ENCODE data around the gene ADTRP.

Gene ADTRP, protein sequence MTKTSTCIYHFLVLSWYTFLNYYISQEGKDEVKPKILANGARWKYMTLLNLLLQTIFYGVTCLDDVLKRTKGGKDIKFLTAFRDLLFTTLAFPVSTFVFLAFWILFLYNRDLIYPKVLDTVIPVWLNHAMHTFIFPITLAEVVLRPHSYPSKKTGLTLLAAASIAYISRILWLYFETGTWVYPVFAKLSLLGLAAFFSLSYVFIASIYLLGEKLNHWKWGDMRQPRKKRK

DNA sequence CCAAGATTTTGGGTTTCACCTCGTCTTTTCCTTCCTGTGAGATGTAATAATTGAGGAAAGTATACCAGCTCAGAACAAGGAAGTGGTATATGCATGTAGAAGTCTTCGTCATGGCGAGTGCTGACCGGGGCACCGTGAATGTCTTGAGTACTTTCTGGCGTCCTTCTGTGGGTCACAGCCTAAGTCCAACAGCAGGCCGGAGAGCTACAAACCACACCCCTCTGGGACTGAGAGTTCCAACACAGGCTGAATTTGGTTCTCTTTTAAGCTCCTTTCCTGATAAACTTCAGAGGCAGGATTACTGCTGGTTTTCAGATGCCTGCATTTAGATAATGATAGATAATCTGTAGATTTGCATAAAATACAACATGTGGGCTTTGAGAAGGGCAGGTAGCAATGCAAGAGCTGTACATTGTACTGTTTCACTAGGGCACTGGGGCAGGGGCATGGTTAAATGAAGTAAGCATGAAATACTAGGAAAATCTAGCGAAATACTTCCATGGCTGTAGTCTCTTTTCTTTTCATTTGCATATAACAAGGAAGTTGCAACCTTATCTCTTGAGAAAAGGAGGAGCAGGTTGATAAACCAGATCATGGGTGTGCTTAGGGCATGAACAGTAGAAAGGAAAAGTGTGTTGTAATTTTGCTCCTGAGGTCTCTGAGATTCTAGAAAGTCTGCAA, at the start of gene ADTRP:
TSS of gene ADTRP (minus strand) at position 156 of the 681 bp plus-strand sequence. CDS start at position 112, 44 bp downstream.
- no peak for DNase-seq

DNA sequence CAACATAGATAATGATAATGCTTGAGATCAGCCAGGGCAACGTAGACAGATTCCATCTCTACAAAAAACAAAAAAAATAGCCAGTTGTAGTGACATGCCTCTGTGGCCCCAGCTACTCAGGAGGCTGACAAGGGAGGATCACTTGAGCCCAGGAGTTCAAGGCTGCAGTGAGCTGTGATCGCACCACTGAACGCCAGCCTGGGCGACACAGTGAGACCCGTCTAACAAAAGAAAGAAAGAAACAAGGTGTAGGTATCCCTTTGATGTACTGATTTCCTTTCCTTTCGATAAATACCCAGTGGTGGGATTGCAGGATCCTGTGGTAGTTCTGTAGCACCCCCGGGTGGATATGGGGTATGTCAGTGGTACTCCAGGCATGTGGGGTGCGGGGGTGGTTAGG, 48.2 kb upstream of the ADTRP start:
- no peak for DNase-seq

DNA sequence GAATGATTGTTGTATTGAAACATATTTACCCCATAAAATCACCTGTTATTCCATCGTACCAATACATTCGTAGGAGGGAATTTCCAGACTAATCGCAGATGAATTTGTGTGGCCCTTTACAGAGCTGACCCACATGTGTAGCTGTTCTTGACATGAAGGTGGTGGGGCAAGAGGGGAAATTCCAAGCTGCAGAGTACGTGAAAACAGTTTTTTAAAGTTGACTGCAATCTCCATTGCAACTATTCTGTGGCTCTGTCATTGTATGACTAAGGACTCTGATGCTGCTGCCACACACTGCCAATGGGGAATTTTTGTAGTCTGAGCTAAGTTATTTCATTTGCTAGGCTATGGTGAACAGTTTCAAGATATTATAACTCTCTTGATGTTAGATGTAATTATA, 46.4 kb upstream of the ADTRP start:
- DNase-seq: no peak

DNA sequence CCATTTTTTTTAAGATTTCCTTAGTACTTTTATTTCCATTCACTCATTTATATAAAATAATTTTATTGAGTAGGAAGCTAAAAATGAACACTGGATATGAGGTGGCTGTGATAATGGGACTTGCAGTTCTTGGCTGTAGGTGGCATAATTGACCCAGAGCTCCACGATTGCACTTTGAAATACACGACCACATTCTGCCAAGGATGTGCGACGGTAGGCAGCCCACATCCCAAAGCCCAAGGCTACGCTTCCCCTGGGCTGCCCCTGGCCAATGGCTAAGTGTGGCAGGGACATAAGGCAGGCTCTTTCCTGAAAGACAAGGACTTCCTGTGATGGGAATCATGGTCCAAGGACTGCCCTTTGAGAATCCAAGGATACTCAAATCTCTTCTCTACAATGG, 43.7 kb upstream of the ADTRP start:
- no peak for DNase-seq

DNA sequence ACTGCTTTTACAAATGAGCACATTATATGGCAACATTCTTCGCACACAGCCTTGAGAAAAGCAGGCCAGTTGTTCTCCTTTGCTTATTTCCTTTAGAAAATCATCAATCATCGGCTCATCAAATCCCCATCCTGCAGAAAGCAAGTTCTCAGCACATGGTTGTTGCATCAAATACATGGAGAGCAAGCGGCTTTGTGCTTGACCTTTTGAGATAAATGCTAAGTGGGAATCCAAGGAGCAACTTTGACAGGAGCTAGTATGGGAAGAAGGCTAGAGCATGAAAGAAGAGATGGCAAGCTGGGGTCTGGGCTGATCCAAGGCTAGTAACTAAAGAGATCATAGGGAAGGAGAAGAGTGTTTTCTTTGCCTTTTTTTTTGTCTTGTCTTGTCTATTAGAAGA, 43.2 kb upstream of the ADTRP start:
- no peak for DNase-seq

DNA sequence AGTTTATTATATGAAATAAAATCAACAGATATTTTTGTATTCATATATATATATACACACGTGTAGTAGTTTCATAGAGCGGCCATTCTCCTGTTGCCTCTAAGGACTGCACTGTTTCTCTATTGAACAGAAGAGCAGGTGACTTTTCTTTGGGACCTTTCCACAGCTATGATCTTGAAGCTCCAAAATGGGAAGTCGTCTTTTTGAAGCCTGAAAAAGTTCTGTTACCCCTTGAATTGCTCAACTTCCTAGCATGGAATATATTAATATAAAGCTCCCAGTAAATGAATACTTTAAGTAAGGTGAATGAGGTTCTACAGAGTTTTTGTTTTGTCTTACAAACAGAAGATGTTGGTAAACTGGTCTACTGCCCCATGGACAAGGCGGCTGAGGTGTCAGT, 42.2 kb upstream of the ADTRP start:
- DNase-seq: no peak

DNA sequence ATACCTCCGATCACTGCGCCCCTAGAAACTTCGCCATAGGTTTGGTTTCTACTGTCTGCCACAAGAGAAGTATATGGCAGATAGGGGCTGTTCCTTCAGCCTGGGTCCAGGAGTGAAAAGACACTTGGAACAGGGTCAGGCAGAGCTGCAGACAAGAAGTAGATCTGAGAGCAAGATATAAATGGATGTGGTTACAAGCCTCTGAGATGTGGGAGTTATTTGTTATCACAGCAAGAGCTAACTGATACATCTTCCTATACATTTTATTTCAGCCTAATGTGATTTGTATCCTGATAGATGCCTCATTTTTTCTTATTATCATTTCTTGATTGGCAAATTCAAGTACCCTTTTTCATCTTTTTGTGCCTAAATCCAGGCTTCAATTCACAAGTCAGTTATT, 40.9 kb upstream of the ADTRP start:
- no peak for DNase-seq

DNA sequence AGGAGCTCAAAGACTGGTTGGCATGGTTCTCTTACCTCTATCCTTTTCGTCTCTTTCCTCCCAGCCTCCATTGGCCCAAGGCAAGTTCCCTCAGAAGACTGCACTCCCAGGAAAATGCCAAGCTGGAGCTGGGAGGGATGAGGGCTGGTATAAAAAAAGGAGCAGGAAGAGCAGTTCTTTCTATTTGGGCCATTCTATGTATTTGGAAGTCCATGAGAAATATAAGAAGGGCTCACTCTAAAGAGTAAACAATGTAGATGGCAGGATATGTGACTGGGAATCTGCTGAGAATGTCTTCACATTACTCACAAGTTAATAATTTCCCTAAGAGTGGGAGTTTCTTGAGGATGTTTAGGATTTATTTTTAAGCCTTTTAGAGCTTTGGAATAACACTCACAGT, 36.6 kb upstream of the ADTRP start:
- DNase-seq: no peak

DNA sequence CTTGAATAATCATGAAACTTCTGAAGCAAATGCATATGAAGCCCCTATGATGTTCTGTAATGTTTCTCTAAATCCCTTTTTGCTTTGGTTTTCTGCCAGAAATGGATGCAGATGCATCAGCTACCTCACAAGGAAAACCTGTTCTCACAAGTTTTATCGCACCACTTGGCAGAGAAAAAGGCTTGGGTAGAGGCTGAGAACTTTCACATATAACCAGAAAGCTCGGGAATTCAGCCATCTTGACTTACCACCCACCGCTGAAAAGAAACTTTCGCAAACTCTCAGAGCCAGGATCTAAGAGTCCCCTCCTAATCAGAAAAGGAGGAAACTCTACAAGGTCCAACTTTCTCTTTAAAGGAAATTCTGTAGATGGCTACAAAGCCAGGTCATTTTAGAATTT, 36.2 kb upstream of the ADTRP start:
- DNase-seq: no peak

DNA sequence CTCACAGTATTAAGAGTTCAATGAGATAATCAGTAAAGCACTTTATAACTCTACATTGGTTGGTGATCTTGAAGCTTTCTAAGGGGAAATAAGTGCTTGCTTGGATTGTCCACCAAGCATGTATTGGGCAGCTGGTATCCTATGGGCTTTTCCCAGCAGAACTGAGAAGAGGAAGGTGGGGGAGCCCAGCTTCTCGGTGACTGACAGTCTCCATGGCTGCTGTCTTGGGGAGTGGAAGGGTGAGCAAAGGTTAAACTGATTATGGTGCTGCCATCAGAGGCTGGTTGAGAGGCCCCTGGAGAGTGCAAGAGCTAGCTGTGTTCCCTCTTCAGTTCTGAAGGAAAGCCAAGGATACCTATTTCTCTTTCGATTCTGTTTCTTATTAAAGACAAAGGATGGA, 35.5 kb upstream of the ADTRP start:
- no peak for DNase-seq

DNA sequence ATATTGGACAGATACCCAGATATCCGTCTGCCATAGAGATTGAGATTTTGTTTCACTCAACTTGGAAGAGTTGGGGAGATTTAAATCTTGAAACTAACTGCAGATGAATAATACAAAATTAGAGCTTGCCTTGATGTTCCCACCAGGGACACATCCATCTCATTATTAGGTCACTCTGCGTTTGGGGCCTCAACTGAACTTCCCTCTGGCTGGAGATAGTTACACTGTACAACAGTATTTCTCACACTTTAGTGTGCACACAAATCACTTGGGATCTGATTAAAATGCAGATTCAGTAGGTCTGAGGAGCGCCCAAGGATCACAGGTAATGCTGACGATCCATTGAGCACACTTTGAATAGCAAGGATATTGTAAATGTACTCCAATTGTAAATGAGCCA, 35.0 kb upstream of the ADTRP start:
- DNase-seq: no peak

DNA sequence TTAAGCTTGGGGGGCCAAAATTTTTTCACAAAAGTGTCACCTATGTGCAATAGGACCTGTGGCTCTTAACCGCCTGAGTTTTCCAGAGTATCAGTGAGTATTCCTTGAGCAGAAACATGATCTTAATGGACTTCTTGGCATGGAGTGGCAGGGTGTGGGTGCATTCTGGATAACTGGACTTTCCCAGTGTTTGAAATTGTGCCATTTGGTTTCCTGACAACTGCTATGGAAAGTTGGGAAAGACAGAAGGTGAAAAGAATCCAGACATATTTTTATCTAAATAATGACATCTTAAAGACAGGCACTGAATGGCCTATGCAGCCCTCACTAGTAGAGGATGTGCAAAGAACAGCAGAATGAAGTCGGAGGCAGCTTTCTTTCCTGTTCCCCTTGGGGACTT, 34.3 kb upstream of the ADTRP start:
- no peak for DNase-seq

DNA sequence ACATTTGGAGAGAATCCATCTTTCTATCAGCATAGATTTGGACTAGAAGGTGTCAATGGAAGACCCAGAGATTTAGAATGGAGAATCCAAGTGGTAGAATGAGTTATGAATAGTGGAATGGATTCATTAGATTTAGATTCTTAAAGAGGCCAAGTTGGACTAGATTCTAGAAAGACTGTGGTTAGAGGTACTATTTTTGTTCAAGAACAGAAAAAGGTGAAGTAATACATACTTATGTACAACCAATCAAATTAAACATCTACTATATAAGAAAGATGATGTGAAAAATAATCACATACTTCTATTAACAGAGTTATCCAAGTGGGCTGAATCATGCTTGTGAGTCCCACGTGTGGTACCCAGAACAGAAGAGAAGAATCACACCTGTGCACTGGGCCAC, 33.8 kb upstream of the ADTRP start:
- DNase-seq: no peak

DNA sequence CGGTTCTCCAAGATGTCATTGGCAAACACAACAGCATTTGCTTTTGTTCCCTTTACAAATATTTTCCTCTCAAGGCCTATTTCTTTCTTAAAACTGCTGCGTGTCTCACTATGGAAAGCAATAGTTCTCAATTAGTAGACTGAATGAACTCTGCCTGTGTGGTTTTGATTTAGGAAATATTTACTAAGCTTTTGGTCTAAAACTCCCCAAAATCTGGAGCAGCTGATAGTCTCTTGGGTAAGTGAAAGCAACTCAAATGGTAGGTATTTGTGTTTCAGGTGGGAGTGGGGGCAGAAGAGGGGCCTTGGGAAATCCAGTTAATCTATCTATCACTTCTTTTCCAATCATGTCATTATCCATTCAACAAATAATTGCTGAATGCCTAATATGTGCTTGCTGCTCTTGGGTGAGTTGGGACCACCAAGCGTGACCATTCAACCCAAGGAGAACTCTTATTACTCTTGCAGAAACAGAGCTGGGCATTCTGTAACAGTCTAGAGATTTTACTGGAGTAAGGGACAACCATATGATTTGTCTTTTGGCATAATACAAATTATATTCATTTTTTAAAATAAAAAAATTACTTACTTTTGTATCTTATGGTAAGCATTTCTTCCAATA, 33.2 kb upstream of the ADTRP start:
- no peak for DNase-seq

DNA sequence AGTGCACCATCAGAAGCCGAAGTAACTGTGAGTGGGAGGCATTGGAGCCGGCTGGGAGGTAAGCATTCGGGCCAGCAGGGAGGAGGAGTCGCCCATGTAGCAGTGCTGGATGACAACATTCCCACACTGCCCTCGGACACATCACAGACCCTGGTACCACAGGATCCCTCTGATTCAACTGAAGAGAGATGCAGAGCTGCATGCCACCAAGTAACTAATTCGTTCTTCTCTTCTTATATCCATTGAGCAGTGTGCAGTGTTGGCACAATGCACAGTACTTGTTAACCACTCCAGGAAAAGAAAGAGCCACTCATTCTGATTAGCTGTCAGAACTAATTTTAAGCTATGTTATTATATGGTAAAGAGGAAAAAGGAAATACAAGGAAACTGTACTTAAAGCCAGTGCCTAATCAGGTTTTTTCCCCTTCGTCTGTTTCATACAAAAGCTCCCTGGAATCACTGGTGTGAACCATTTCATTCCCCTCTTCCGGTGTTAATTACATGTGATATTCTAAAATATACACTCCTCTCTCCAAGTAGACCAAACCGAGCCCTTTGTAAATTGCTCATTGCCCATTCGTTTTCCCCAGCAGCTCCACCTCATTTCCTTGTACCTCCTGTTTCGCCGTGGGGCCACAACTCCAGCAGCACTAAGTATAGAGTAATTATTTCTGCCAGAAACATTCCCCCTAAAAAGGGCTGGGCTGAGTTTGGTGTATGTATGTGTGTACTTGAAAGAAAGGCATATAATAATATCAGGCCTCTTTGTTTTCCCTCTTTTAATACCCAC, 32.4 kb upstream of the ADTRP start:
- DNase-seq: no peak

DNA sequence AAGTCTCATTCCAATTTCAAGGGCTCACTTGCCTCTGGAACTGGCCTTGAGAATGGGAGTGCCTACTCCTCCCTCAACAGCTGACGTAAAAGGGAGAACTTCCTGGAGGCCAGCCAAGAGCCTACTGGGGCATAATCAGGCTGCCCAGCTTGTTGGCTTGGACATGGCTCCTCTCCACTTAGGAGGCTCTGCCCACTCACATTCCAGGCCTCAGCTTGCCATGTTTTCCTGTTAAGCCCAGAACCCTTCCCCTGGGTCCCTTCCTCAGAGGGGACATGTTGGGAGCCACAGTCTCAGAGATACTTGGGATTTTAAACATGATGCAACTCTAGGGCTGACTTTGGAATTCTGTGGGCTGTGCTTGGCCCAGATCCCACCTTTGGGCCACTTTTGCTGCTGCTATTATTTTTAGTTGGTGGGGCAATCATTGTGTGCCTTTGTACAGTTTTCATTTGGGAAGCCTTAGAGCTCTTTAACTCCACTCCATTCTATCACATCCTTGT, 31.5 kb upstream of the ADTRP start:
- DNase-seq: no peak

DNA sequence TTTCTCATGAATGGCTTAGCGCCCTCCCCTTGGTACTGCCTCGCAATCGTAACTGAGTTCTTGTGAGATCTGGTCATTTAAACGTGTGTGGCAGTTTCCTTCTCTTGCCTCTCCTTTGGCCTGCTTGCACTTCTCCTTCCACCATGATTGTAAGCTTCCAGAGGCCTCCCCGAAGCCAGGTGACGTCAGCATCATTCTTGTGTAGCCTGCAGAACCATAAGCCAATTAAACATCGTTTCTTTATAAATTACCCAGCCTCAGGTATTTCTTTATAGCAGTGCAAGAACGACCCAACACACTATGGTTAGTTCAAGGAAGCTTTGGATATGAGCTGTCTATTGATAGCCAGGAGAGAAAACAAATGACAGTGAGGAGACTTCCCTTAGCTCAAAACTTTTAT, 29.5 kb upstream of the ADTRP start:
- DNase-seq: no peak

DNA sequence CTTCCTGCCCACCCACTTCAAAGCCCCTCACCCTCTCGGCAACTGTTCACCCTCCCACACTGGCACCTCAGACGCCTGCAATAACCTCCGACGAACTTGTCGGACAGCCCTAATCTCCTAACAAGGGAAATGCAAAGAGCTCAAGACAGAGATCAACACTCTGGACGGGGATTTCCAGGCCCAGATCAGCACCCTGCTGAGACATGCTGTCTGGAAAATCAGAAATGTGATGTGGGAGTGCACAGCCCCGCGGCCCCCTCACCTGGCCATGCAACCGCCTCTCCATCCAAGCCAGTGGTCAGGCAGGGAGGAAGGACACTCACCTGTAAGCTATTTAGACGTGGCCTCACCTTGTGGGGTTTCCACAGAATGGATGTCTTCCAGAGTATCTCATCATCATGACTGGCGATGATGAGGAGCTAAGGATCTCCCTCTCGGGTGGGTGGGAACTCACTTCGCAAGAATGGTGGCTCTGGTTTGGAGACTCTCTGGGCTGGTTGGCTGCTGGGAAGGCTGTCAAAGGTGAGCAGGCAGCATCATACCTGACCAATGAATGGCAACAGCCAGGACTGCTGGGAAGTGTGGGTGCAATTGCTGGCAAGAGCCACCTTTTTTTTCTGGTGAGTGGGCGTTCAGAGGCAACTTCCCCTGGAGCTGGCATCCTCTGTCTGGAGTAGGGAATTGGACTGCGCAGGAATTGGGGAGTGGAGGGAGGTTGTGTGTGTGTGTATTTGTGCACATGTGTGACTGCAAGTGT, 28.1 kb upstream of the ADTRP start:
- no peak for DNase-seq

DNA sequence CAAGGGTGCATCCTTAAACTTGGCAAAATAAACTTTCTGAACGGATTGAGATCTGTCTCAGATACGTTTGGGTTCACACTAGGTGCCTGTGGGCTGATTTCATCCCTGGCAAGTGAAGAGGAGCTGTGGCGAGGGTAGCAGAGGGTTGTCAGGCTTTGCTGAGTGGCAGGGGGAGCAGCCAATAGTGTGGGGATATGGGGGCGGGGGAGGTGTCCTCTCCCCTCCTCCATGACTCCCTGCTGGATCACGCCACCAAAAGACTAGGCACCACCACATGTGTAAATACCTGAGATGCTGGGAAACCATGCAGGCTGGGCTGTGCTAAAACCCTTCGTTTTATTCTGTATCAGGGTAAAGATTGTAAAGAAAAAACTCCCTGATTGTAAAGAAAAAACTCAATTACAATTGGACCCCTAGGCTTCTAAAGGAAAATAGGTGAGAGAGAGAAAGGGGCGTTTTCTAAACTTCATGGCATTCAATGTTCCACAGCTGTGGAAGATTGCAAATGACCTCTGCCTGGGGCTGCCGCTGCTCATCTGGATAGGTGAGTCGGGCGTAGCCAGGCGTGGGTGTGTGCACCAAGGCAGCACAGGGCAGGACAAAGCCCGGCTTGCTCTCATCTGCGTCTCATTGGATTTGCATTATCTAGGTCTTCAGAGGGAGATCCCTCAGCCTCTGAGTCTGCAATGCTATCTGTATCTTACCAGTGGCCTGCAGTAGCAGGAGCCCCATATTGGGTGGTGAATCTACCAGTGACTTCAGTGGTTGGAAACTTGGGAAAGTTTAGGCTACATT, 26.9 kb upstream of the ADTRP start:
- no peak for DNase-seq

DNA sequence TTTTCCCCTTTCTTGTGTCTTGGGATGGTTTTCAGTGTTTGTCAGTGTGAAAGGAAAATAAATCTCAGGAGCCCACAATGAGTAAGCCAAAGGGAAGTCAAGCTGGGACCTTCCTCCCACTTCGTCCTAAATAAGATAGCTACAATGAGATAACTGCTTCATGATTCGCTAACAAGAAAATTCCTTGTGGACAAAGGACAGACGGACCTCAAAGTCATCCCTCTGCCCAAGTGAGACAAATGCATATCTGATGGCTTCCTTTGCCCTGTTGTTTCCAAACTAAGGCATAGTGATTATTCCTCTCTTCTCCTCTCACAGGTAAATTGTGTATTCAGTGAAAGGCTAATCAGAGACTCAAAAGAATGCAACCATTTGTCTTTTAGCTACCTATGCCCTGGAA, 26.1 kb upstream of the ADTRP start:
- no peak for DNase-seq

DNA sequence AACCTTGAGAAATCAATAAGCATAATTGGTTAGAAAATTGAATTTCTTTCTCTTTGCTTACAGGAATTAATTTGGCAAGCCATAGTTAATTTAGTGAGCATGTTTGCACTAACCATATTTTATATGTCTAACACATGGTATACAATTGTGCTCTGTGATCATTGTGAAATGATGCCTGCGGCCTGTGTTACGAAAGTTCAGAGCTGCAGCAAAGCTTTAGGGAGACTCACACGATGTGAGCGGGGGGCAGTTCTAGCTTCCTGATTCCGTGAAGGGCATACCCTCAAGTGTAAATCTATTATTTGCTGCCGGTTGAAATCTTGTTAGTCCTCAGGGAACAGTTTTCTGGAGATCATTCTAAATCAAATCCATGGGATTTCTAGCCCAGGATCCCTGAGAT, 25.5 kb upstream of the ADTRP start:
- DNase-seq: no peak

DNA sequence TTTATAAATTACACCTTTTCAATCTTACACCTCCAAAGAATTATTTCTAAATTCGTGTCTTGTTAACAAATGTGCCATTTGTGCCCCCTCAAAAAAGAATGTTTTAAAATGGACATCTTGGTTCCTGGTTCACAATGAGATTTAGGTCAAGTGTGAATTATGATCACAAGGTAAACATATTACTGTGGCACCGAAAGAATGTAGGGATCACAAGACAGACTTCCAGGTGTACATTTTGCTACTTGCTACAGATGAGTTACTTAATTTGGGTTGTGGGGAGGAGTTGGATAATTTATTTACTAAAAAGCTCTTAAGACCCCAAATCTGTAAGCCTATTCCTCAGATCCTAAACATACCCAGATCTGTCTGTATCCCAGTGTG, 25.0 kb upstream of the ADTRP start:
- DNase-seq: no peak
